NCI-H2107 treated with DMSO at 0.1 percent for 48 hours (cell line): ENCODE measurements around the gene ESR2.
"Not testable (repeated sequence)": the region's sequence is repeated elsewhere in the genome, so short reads cannot be mapped to it uniquely, and the experiment has no call there.

ENCODE experiments used
- DNase-seq: peaks from one replicate; lab custom pipeline; 2025; ENCODE audit not compliant: unreplicated experiment; lab: John Stamatoyannopoulos, UW

ESR2 gene

GRCh38 chr14:64045091-64045490 lies 249.1 kb downstream of the ESR2 start:
- DNase-seq, result no peak

- DNase-seq, result not testable (repeated sequence)
These were observed 250.9 kb downstream of the ESR2 start for GRCh38 chr14:64043296-64043695.

GRCh38 chr14:64040044-64040443 lies 254.1 kb downstream of the ESR2 start:
- DNase-seq, result no peak

GRCh38 chr14:64038841-64039542 lies 255.2 kb downstream of the ESR2 start:
- DNase-seq, result no peak

GRCh38 chr14:64037869-64038745 lies 256.1 kb downstream of the ESR2 start:
- not testable (repeated sequence) for DNase-seq

GRCh38 chr14:64035143-64035542 lies 259.0 kb downstream of the ESR2 start:
- DNase-seq, result no peak
